C4-2B (cell line): ENCODE measurements around the gene SRM.

Source experiments
- ZFX ChIP-seq: fragments of 450-650 bp; IDR thresholded peaks from 2 replicates; pipeline ENCODE4 v1.6.1; 2017
- TF ChIP-seq, protein P1 (sequence below): fragments of 450-650 bp; conservative IDR thresholded peaks from 2 replicates; pipeline ENCODE4 v1.5.1; 2017; ENCODE audit warnings: mild to moderate bottlenecking

DNA sequence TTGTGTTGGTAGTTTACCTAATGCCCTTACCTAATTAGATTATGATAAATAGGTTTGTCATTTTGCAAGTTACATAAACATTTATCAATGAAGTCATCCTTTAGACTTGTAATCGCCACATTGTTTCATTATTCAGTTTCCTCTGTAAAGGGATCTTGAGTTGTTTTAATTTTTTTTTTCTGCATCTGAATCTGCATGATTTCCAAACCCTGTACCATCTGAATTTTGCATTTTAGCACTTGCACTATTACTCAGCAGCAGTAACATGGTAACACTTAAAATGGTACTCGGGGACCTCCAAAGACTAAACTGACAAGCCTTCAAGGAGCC is 35.0 kb downstream of the SRM start:
- TF ChIP-seq, protein P1, sequence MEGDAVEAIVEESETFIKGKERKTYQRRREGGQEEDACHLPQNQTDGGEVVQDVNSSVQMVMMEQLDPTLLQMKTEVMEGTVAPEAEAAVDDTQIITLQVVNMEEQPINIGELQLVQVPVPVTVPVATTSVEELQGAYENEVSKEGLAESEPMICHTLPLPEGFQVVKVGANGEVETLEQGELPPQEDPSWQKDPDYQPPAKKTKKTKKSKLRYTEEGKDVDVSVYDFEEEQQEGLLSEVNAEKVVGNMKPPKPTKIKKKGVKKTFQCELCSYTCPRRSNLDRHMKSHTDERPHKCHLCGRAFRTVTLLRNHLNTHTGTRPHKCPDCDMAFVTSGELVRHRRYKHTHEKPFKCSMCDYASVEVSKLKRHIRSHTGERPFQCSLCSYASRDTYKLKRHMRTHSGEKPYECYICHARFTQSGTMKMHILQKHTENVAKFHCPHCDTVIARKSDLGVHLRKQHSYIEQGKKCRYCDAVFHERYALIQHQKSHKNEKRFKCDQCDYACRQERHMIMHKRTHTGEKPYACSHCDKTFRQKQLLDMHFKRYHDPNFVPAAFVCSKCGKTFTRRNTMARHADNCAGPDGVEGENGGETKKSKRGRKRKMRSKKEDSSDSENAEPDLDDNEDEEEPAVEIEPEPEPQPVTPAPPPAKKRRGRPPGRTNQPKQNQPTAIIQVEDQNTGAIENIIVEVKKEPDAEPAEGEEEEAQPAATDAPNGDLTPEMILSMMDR: no peak
- no peak for TF ChIP-seq ZFX
